ENCODE results near the gene CANT1. TPM values are rescaled to one million over a fixed set of nuclear protein-coding genes. Genes with fewer than 3 reads are reported as not detected.

Gene CANT1
- total and polyA plus RNA-seq, 9 of the 15 experiments (the other 6 are each of a cell fraction or from before 2014, with no cell fraction given): 2.7 to 66.4 (median 22.5) TPM

DNA sequence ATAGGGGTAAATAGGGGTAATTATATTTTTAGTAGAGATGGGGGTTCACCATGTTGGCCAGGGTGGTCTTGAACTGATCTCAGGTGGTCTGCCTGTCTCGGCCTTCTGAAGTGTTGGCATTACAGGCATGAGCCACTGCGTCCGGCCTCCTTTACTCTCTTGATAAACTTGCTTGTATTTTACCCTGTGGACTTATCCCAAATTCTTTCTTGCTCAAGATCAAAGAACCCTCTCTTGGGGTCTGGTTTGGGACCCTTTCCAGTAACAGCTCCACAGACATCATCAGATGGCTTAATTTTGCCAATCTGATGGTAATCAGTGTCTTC is 8.8 kb upstream of the CANT1 start:
- in situ Hi-C loops (cut with MboI): no loop called here
- Histone ChIP-seq H3K9ac (ENCODE audit: insufficient read depth in 1 of 2, low read depth in 2 of 2, low read length in 2 of 2) (no peak overlapping the region), H4K20me1 (replicated peaks; ENCODE audit: control insufficient read depth, insufficient read depth, low read length) (0 out of 2 replicates have a peak, but pooled peaks cover 4% of the 10 kb centered on the region), H3K79me2 (ENCODE audit: control insufficient read depth, insufficient read depth, low read length) (no peaks in the 10 kb centered on the region), H3K9me3 (replicated peaks; ENCODE audit: control insufficient read depth, insufficient read depth, low read depth, low read length) (no peaks in the 10 kb centered on the region), H3K27ac (ENCODE audit: extremely low read depth, low read depth, low read length) (no peak overlapping the region), H3K4me1 (replicated peaks in 1 of 2; ENCODE audit: control insufficient read depth in 2 of 2, insufficient read depth in 2 of 2, low read length in 2 of 2) (no peaks in the 10 kb centered on the region), H3K9me1 (ENCODE audit: control insufficient read depth, insufficient read depth, low read length) (no peaks in the 10 kb centered on the region), H3K4me3 (no peak overlapping the region), H3K27me3 (ENCODE audit: control insufficient read depth in 2 of 2, insufficient read depth in 2 of 2, low read length in 2 of 2) (peaks cover 14 to 20% of the 10 kb centered on the region in 2 experiments), H3K36me3 (ENCODE audit: control insufficient read depth, insufficient read depth, low read length) (no peaks in the 10 kb centered on the region), H2AFZ (ENCODE audit: low read depth, low read length) (no peak overlapping the region), H3K4me2 (ENCODE audit: insufficient read depth, low read length) (no peak overlapping the region)
- ChIA-PET POLR2A (no interaction called here), CTCF (ENCODE audit: low intra/inter-chr PET ratio) (no interaction called here)
- intact Hi-C loops (cut with micrococcal nuclease): loop anchor here (2.0 kb wide), 1 partner anchor 24 kb away; no protein-coding TSS in a partner anchor
- no peak for DNase-seq (ENCODE audit: extremely low read depth in 1 of 4, low spot score in 3 of 4)
- TF ChIP-seq GATAD2A (IDR thresholded peaks at IDR 0.05): no peak
- no peak for TF ChIP-seq BMI1 (IDR thresholded peaks at IDR 0.05; ENCODE audit: low read length)
- 50% methylated on average over 3 of the region's 3 CpGs for WGBS (ENCODE audit: insufficient coverage, low coverage, missing lambda C conversion rate)
- FAIRE-seq: no peak
- BruUV-seq (replicated peaks): no TSS peak
- ATAC-seq: no peak

GRCh38 chr17:79017546-79018369 is 8.2 kb upstream of the CANT1 start:
- ATAC-seq (no peak), FAIRE-seq (no peak), DNase-seq (ENCODE audit: extremely low read depth in 1 of 4, low spot score in 3 of 4) (no peak)
- Histone ChIP-seq H3K36me3 (ENCODE audit: control insufficient read depth, insufficient read depth, low read length) (no peaks in the 10 kb centered on the region), H3K4me1 (replicated peaks in 1 of 2; ENCODE audit: control insufficient read depth in 2 of 2, insufficient read depth in 2 of 2, low read length in 2 of 2) (no peaks in the 10 kb centered on the region), H3K79me2 (ENCODE audit: control insufficient read depth, insufficient read depth, low read length) (no peaks in the 10 kb centered on the region), H3K4me2 (ENCODE audit: insufficient read depth, low read length) (no peak overlapping the region), H3K27me3 (ENCODE audit: control insufficient read depth in 2 of 2, insufficient read depth in 2 of 2, low read length in 2 of 2) (peaks cover 12 to 15% of the 10 kb centered on the region in 2 experiments), H2AFZ (ENCODE audit: low read depth, low read length) (no peak overlapping the region), H3K27ac (ENCODE audit: extremely low read depth, low read depth, low read length) (no peak overlapping the region), H3K9me3 (replicated peaks; ENCODE audit: control insufficient read depth, insufficient read depth, low read depth, low read length) (no peaks in the 10 kb centered on the region), H3K9me1 (ENCODE audit: control insufficient read depth, insufficient read depth, low read length) (no peaks in the 10 kb centered on the region), H3K4me3 (no peak overlapping the region), H4K20me1 (replicated peaks; ENCODE audit: control insufficient read depth, insufficient read depth, low read length) (0 out of 2 replicates have a peak, but pooled peaks cover 4% of the 10 kb centered on the region), H3K9ac (ENCODE audit: insufficient read depth in 1 of 2, low read depth in 2 of 2, low read length in 2 of 2) (no peak overlapping the region)
- POLR2A ChIA-PET: interaction anchor here (0.9 kb wide), 1 partner anchor 23 kb away, joined by 3 read pairs; no protein-coding TSS in a partner anchor
- WGBS (ENCODE audit: insufficient coverage, low coverage, missing lambda C conversion rate): 6% methylated on average over 6 of the region's 6 CpGs
- CTCF ChIA-PET (ENCODE audit: low intra/inter-chr PET ratio): no interaction called here
- intact Hi-C loops (cut with micrococcal nuclease) (loop anchor here (2.0 kb wide), 1 partner anchor 25 kb away; no protein-coding TSS in a partner anchor), in situ Hi-C loops (cut with MboI) (no loop called here)
- no TSS peak for BruUV-seq (replicated peaks)
- no peak for TF ChIP-seq HSF4 (CRISPR knock-in tag; IDR thresholded peaks at IDR 0.05; ENCODE audit: borderline replicate concordance)
- TF ChIP-seq TGIF2 (CRISPR knock-in tag; IDR thresholded peaks at IDR 0.05): no peak
- TF ChIP-seq CXXC5 (CRISPR knock-in tag; IDR thresholded peaks at IDR 0.05): no peak
- TF ChIP-seq ZNF79 (CRISPR knock-in tag; IDR thresholded peaks at IDR 0.05; ENCODE audit: low read depth): no peak
- TF ChIP-seq SNIP1 (IDR thresholded peaks at IDR 0.05; ENCODE audit: low read depth): no peak
- no peak for TF ChIP-seq MXI1 (IDR thresholded peaks at IDR 0.05; ENCODE audit: low read depth, low read length)
- no peak for TF ChIP-seq SMARCE1 (IDR thresholded peaks at IDR 0.05)
- no peak for TF ChIP-seq ZNF217 (CRISPR knock-in tag; IDR thresholded peaks at IDR 0.05)
- TF ChIP-seq CREB1 (IDR thresholded peaks at IDR 0.05): no peak
- no peak for TF ChIP-seq CREB1 (CRISPR knock-in tag; IDR thresholded peaks at IDR 0.05)
- no peak for TF ChIP-seq ZNF77 (CRISPR knock-in tag; IDR thresholded peaks at IDR 0.05)
- no peak for TF ChIP-seq DACH1 (IDR thresholded peaks at IDR 0.05; ENCODE audit: partially characterized antibody)
- TF ChIP-seq TBP (optimal IDR thresholded peaks at IDR 0.05; ENCODE audit: low read depth, low read length): no peak
- TF ChIP-seq ZKSCAN1 (IDR thresholded peaks at IDR 0.05; ENCODE audit: low read depth, low read length): no peak
- TF ChIP-seq NR3C1 (CRISPR knock-in tag; IDR thresholded peaks at IDR 0.05): no peak
- no peak for TF ChIP-seq MECOM (CRISPR knock-in tag; IDR thresholded peaks at IDR 0.05)
- TF ChIP-seq NCOA1 (IDR thresholded peaks at IDR 0.05; ENCODE audit: low read depth): no peak
- TF ChIP-seq POLR3G (IDR thresholded peaks at IDR 0.05; ENCODE audit: extremely low read depth, insufficient read length, insufficient replicate concordance): no peak
- no peak for TF ChIP-seq FUS (optimal IDR thresholded peaks at IDR 0.05; ENCODE audit: low read depth, low read length)
